ENCODE results near the gene SAMD4A. TPM values are rescaled to one million over a fixed set of nuclear protein-coding genes. Genes with fewer than 3 reads are reported as not detected.

The SAMD4A gene
- total RNA-seq, 1 donor from 2014 or later = 30.0 TPM

DNA sequence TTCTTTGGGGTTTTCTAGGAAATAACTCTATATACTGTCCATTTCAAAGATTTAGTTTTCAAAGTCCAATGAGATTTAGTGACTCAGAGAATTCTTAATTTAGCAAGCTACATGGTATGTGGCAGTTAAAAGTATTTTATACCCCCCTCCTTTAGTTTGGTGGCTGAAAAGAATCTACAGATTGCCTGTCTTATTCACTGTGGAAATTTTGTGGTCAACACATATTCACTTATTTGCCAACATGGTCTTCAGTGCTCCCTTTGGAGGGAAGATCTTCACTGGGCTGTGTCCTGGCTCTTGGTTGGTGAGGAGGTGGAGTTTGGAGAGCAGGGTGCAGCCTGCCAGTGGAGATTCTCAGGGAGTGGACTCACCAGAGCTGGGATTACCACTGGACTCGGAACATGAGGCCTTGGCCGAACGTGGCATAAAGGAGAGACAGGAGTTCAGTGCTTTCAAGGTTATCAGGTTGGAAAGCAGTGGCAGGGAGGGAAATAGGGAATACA lies 39.8 kb downstream of the SAMD4A start:
- Mint-ChIP-seq H3K27ac (no peak overlapping the region), H3K27me3 (ENCODE audit: low read depth) (no peaks in the 10 kb centered on the region)

DNA sequence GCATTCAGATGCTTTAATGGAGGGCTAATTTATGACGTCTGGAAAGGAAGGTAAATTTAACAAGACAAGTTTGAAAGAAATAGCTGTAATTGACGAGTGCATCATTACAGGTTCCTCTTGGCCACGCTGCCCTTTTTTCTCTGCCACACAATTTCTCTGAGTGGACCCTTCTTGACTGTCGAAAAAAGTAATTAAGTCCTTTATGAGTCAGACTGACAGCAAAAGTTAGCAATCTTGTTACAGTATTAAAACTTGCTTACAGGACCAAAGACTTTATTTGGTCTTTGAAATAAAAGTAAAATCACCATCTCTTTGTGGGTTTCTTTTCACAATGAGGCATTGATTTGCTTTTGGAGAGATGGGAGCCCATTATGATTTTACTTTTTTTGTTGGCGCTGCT lies 42.6 kb downstream of the SAMD4A start:
- H3K4me3 Mint-ChIP-seq = no peak overlapping the region
- peaks cover 10% of the 10 kb centered on the region for H3K9me3 Mint-ChIP-seq
- DNase-seq (ENCODE audit: low spot score in 2 of 2, unreplicated experiment in 2 of 2) = no peak
- no peaks in the 10 kb centered on the region for H3K27me3 Mint-ChIP-seq (ENCODE audit: low read depth)
- TF ChIP-seq, protein P1, sequence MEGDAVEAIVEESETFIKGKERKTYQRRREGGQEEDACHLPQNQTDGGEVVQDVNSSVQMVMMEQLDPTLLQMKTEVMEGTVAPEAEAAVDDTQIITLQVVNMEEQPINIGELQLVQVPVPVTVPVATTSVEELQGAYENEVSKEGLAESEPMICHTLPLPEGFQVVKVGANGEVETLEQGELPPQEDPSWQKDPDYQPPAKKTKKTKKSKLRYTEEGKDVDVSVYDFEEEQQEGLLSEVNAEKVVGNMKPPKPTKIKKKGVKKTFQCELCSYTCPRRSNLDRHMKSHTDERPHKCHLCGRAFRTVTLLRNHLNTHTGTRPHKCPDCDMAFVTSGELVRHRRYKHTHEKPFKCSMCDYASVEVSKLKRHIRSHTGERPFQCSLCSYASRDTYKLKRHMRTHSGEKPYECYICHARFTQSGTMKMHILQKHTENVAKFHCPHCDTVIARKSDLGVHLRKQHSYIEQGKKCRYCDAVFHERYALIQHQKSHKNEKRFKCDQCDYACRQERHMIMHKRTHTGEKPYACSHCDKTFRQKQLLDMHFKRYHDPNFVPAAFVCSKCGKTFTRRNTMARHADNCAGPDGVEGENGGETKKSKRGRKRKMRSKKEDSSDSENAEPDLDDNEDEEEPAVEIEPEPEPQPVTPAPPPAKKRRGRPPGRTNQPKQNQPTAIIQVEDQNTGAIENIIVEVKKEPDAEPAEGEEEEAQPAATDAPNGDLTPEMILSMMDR (IDR thresholded peaks at IDR 0.05; ENCODE audit: unreplicated experiment) = no peak
- peaks cover 13% of the 10 kb centered on the region for H3K36me3 Mint-ChIP-seq
- peaks cover 22% of the 10 kb centered on the region for H3K4me1 Mint-ChIP-seq
- H3K27ac Mint-ChIP-seq = peak overlapping the region; percentile 59

More for the DNA sequence above, 39.8 kb downstream of the SAMD4A start:
- H3K36me3 Mint-ChIP-seq = peaks cover 13% of the 10 kb centered on the region
- peaks cover 10% of the 10 kb centered on the region for H3K9me3 Mint-ChIP-seq
- TF ChIP-seq, protein P1 (IDR thresholded peaks at IDR 0.05; ENCODE audit: unreplicated experiment) = no peak
- no peak for DNase-seq (ENCODE audit: low spot score in 2 of 2, unreplicated experiment in 2 of 2)
- no peak overlapping the region for H3K4me3 Mint-ChIP-seq
- peaks cover 22% of the 10 kb centered on the region for H3K4me1 Mint-ChIP-seq

DNA sequence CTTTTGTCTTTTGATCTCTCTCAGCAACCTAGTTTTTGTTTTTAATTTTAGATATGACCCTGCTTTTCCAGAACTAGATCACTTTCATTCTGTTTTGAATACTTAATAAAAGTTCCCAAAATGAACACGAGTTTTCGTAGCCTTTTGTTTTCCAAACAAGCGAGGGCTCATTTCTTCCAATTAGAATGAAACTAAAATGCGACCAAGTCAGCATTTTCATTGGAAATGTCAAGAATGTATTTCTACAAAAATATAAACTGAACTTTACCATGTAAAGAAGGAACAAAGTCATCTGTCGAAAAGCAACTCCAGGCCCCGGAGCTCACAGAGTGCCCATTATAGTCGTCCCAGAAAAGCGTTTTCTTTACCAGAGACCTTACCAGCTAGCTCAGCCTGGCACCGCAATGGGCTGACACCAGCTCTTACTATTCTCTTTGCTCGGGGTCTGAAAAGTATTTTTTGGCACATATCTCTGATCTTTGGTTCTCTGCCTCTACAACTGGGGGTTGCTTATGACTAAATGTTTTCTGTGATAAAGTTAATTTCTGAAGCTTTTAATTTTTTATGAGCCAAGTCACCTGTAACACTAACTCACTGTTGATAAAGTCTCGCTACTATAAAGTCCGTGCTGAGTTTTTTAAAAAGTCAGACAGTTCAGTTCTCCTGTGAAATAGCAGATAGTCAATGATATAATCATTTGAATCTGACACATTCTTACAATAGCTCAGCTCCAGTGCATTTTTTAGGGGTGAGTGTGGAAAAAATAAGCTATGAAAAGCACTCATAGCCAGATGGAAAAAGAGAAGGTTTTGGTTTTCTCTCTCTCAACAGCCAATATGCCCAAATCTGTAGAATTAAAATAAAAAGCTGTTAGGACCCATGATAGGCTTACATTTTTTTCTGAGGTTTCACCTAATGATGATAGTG lies 43.4 kb downstream of the SAMD4A start:
- H3K27ac Mint-ChIP-seq = peak overlapping the region; percentile 59
- no peaks in the 10 kb centered on the region for H3K27me3 Mint-ChIP-seq (ENCODE audit: low read depth)
- DNase-seq (ENCODE audit: low spot score in 2 of 2, unreplicated experiment in 2 of 2) = no peak
- no peak overlapping the region for H3K4me3 Mint-ChIP-seq
- peaks cover 19% of the 10 kb centered on the region for H3K4me1 Mint-ChIP-seq
- peaks cover 10% of the 10 kb centered on the region for H3K9me3 Mint-ChIP-seq
- TF ChIP-seq, protein P1 (IDR thresholded peaks at IDR 0.05; ENCODE audit: unreplicated experiment) = no peak
- peaks cover 13% of the 10 kb centered on the region for H3K36me3 Mint-ChIP-seq

- Mint-ChIP-seq H3K27ac (no peak overlapping the region), H3K27me3 (ENCODE audit: low read depth) (no peaks in the 10 kb centered on the region), H3K4me3 (no peak overlapping the region), H3K36me3 (peaks cover 2% of the 10 kb centered on the region), H3K9me3 (peaks cover 13% of the 10 kb centered on the region), H3K4me1 (peaks cover 19% of the 10 kb centered on the region)
- DNase-seq (ENCODE audit: low spot score in 2 of 2, unreplicated experiment in 2 of 2) = no peak
- TF ChIP-seq, protein P1 (IDR thresholded peaks at IDR 0.05; ENCODE audit: unreplicated experiment) = no peak
Measured at GRCh38 chr14:54614296-54614695, 47.4 kb downstream of the SAMD4A start.

- TF ChIP-seq, protein P1 (IDR thresholded peaks at IDR 0.05; ENCODE audit: unreplicated experiment) = no peak
- peaks cover 12% of the 10 kb centered on the region for H3K4me1 Mint-ChIP-seq
- no peak overlapping the region for H3K4me3 Mint-ChIP-seq
- peaks cover 22% of the 10 kb centered on the region for H3K9me3 Mint-ChIP-seq
- H3K36me3 Mint-ChIP-seq = peaks cover 4% of the 10 kb centered on the region
- H3K27me3 Mint-ChIP-seq (ENCODE audit: low read depth) = no peaks in the 10 kb centered on the region
- DNase-seq (ENCODE audit: low spot score in 2 of 2, unreplicated experiment in 2 of 2) = no peak
- no peak overlapping the region for H3K27ac Mint-ChIP-seq
Measured at GRCh38 chr14:54617467-54617866, 50.5 kb downstream of the SAMD4A start.

Measured in mesothelial cell of epicardium (in vitro differentiated cells).